NCI-H748 treated with DMSO at 0.1 percent for 48 hours (cell line): Measurements from ENCODE around the gene NABP2.
A peak's percentile ranks its signal among the peaks of the same experiment; 100 is the strongest.
"Not testable (repeated sequence)": the region's sequence is repeated elsewhere in the genome, so short reads cannot be mapped to it uniquely, and the experiment has no call there.

ENCODE experiments used
- DNase-seq: peaks from one replicate; lab custom pipeline; 2025; lab: John Stamatoyannopoulos, UW

Gene NABP2

GRCh38 chr12:56244494-56244893 is 20.4 kb downstream of the NABP2 start:
- no peak for DNase-seq

GRCh38 chr12:56247923-56248322 is 23.8 kb downstream of the NABP2 start:
- DNase-seq: no peak

DNA sequence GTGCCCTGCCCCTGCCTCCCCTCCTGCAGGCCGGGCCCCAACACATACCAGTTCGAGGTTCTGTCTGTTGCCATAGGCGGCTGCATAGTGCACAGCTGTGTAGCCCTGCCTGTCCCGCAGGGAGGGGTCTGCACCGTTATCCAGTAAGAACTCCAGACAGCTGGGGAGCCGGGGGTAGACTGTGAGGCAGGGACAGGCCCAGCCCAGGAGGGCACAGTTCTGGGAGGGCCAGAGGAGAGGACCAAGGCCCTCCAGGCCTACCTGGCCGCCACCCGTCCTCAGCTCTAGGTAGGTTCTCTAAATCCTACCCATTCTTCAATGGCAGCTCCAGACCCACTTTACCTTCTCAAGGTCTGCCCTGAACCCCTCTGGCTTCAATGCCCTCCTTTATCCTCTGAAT is 24.6 kb downstream of the NABP2 start:
- DNase-seq: no peak

DNA sequence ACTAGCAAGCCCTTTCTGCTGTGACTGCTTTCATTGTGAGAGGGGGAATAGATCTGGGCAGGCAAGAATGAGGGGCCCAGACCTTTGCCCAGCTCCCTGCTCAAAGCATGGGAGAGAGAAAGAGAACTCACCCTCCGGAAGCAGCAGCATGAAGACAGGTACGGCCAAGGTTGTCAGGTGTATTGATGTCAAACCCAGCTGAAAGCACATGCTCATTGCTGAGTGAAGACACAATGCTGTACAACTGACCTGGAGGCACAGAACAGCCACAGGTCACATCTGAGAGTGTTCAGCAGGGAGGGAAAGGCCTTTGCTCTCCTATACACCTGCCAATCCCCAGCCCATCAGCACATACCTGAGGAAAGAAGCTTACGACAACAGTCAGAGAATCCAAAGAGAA is 28.5 kb downstream of the NABP2 start:
- no peak for DNase-seq

DNA sequence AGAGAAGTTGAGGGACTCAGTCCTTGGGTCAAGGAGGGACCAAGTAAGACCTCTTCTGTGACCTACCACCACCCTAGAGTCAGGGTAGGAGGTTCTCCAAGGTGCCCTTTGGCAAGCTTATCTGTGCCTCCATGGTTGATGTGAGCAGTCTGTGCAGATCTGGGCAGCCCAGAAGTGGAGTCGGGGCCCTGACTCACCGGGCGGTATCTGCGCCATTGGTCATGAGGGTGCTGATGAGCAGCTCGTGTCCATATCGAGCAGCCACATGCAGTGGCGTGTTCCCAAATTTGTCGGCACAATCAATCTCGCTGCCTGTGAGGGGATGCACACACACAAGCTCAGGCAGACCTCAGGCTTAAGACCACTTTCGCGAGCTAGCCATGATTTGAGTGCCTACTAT is 28.9 kb downstream of the NABP2 start:
- no peak for DNase-seq

- no peak for DNase-seq
These were observed 31.5 kb downstream of the NABP2 start for GRCh38 chr12:56255671-56256070.

DNA sequence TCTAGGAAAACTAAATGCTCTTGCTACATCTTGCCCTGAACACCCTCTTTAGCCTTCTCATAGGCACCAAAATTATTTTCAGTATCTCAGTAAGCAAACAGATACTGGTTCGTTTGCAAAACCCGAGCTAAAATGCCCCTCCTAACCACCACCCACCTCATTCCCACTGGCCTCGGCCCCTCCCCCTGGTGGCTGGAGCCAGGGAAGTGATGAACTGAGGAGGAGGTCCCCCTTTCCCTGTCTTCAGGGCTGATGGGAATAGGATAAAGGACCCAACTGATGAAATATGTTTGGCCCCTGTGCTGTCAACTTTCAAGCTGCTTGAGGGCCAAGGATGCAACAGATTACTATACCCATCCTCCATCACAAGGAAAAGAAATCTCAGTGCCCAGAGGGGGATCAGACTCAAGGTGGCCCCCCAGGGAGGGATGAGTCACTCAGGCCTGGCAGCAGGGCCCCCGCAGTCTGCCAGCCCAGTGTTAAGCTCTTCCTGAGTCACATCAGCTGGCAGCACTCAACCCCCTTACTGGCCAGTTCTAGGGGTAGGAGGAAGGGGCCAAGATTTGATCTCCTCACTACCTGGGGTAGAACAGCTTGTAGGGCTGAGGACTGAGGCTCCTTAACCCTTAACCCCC is 32.3 kb downstream of the NABP2 start:
- DNase-seq: no peak

DNA sequence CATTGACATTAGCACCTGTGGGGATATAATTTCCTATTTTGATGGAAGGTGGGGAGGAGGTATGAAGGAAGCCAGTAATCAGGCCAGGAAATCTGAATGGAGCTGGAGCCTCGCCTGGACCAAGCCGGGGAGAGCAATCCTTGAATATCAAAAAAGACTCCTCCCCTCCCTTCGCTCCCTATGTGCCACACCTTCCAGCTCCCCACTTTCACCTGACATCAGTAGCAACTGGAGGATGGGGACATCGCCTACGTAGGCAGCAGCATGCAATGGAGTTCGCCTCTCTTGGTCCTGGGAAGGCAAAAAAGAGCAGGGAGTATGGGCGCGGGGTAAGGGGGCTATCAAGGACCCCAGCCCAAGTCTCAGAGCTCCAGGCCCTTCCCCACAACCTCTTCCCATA is 32.9 kb downstream of the NABP2 start:
- no peak for DNase-seq

- DNase-seq: no peak
These were observed 33.4 kb downstream of the NABP2 start for GRCh38 chr12:56257491-56258067.

DNA sequence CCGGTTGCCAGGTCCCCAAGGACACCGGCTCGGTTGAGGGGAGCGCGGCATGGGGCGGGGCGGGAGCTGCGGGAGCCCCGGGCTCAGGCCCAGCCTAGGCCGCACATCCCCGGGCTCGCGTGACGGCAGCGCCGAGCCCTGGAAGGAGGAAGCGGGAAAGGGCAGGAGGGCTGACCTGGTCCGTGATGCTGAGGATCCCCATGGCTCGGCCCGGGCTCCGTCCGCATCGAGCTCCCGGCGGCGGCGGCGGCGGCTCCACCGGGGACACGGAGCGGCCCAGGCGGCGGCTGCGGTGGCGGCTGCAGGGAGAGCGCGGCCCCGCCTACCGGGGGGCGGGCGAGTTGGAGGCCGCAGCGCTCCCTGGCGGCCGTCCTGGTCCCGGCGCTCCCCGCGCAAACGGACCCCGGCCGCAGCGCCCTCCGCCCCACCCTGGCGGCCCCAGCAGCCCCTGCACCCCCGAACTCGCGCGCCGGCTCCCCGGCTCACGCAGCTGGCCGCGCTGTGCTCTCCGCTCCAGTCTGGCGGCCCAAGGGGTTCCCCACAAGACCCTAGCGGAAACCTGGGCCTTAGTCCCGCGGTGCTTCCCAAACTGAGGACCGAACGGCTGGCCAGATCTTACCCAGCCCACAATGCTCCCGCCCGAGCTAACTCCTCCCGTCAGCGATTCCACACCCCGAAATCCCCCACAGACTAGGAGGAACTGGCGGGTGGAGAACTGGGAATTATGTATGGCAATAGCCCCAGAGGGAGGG is 34.1 kb downstream of the NABP2 start, which contains the start of gene ANKRD52:
TSS of gene ANKRD52 (minus strand) at position 317 of the 752 bp plus-strand sequence. CDS start at position 202, 115 bp downstream.
- DNase-seq: peak; percentile 36

GRCh38 chr12:56258820-56259183 is 34.7 kb downstream of the NABP2 start:
- no peak for DNase-seq

- no peak for DNase-seq
These were observed 36.2 kb downstream of the NABP2 start for GRCh38 chr12:56260380-56260779.

DNA sequence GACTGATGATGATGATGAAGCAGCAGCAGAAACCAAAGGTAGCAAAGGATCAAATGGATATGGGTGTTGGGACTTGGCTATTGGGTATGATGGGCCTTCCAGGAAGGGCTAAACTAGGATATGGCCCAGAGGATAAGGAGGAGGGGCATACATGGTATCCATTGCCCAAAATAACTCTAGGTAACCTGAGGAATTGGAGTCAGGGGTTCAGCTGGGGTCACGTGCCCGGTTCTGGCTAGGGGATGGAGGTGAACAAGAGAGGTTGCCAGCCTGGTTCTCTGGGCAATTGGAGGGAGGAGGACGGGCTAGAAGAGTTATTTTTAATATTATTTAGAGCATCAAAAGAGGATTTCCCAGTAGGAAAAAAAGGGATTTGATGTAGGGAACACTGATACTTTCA is 36.8 kb downstream of the NABP2 start:
- no peak for DNase-seq

- no peak for DNase-seq
These were observed 37.5 kb downstream of the NABP2 start for GRCh38 chr12:56261503-56262232.

- DNase-seq: not testable (repeated sequence)
These were observed 38.8 kb downstream of the NABP2 start for GRCh38 chr12:56262955-56263354.

- DNase-seq: not testable (repeated sequence)
These were observed 42.0 kb downstream of the NABP2 start for GRCh38 chr12:56266068-56266692.

DNA sequence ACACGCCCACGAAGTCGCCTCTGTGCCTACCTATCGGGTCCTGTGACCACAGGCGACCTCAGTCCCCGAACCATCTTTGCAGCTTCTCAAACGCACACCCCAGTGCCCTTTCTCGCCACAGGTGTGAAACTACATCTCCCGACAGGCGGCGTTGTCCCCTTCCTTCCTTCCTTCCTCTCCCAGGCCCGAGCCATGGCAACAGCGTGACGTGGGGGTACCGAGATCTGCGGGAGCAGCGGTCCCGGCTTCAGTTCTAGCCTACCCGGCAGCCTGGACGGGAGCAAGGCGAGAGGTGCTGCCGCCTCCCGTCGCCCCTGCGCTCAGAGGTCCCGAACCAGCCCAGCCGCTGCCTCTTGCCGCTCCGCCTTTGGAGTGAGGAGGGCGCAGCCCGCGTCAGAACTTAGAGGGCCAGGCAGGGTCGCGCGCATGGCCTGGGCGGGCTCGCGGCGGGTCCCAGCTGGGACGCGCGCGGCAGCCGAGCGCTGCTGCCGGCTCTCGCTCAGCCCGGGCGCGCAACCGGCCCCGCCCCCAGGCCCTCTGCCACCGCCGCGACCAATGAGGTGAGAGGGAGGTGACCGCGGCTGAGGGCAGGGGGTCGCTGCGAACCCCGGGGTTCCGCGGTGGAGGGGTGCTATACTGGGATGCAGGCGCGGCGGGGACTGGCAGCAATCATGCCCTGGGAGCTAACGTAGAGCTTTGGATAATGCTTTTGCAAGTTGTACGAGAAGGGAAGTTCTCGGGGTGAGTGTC is 42.7 kb downstream of the NABP2 start, which contains the start of gene COQ10A:
TSS of gene COQ10A (plus strand) at position 250 of the 750 bp plus-strand sequence. CDS start at position 427, 177 bp downstream.
- peak; percentile 77 for DNase-seq

DNA sequence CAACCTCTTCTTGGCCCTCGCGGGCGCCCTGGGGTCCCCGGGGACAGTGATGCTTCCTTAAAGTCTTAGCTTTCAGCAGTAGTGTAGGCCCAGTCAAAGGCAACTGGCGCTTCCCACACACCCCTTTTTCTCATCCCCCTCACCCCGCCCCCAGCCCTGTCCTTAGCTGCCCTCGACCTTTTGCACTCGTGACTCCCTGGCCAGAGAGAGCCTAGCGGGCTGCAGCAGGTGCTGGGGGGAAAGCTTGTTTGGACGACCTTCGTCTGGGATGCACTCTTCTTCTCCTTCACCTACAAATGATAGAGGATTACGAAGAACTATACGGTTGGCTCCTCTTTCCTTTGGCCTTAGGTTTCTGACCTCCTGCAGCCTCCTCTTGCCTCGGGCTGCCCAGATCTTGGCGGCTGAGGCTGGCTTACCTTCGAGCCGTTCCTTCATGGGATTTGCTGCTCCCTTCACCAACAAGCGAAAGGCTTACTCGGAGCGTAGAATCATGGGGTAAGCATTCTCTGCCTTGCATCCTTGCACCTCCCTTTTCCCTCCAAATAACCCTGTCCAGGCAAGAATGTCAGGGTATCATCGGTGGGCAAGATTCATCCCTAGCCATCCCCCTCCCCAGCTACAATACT is 43.4 kb downstream of the NABP2 start:
- DNase-seq: no peak

GRCh38 chr12:56271031-56271430 is 46.9 kb downstream of the NABP2 start:
- no peak for DNase-seq

DNA sequence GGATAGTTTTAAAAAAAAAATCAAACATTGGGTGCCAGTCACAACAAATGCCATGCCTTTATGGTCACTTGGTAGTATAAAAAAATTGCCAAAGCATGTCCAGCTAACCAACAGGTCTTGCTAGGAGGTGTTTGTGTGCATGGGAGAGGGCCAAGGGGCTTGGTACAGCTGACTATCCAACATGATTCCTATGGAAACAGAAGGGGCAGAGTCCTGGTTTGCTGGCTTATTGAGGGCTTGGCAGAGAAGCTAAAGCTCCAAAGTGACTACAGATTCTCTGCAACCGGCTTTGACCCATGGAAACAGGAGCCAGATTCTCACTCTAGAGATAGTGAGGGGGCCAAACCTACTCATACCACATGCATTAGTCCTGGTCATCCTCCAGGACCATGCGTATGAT is 48.3 kb downstream of the NABP2 start:
- not testable (repeated sequence) for DNase-seq

GRCh38 chr12:56274299-56274698 is 50.2 kb downstream of the NABP2 start:
- DNase-seq: no peak
